ENCODE measurements around the gene CWC27. TPM values are rescaled to one million over a fixed set of nuclear protein-coding genes. Genes with fewer than 3 reads are reported as not detected.
"Not testable (repeated sequence)": the region's sequence is repeated elsewhere in the genome, so short reads cannot be mapped to it uniquely, and the experiment has no call there.

Gene CWC27
- total and polyA plus RNA-seq, 5 donors = 19.9 to 30.2 (median 23.2) TPM

GRCh38 chr5:64818245-64818644 lies 49.5 kb downstream of the CWC27 start:
- no peak for DNase-seq
- Histone ChIP-seq H3K4me1 (ENCODE audit: control insufficient read depth, insufficient read depth, low read length) (no peaks in the 10 kb centered on the region), H3K9me3 (ENCODE audit: control insufficient read depth, low read length) (no peaks in the 10 kb centered on the region), H3K4me3 (ENCODE audit: low read length) (no peak overlapping the region), H3K27me3 (ENCODE audit: control insufficient read depth, insufficient read depth) (no peaks in the 10 kb centered on the region), H3K27ac (ENCODE audit: low read length) (no peak overlapping the region)
- WGBS = 36% methylated on average over 3 of the region's 3 CpGs
- no peak for ATAC-seq
- intact Hi-C loops (cut with DNase I) = loop anchor here in 2 of 4 donors (5.0 to 10.0 kb wide), 2 partner anchors 664 to 667 kb away; partner anchors contain the start of gene ADAMTS6 (in 2 of the 2)

GRCh38 chr5:64819345-64819744 lies 50.6 kb downstream of the CWC27 start:
- 92% methylated on average over 4 of the region's 4 CpGs for WGBS
- intact Hi-C loops (cut with DNase I) = loop anchor here in 2 of 4 donors (5.0 to 10.0 kb wide), 2 partner anchors 663 to 665 kb away; partner anchors contain the start of gene ADAMTS6 (in 2 of the 2)
- not testable (repeated sequence) for H3K9me3 ChIP-seq (ENCODE audit: control insufficient read depth, low read length); DNase-seq; H3K27me3 ChIP-seq (ENCODE audit: control insufficient read depth, insufficient read depth); ATAC-seq; H3K4me1 ChIP-seq (ENCODE audit: control insufficient read depth, insufficient read depth, low read length); H3K4me3 ChIP-seq (ENCODE audit: low read length); H3K27ac ChIP-seq (ENCODE audit: low read length)

GRCh38 chr5:64822320-64822719 lies 53.6 kb downstream of the CWC27 start:
- intact Hi-C loops (cut with DNase I) = no loop called here

GRCh38 chr5:64826541-64826940 lies 57.8 kb downstream of the CWC27 start:
- no peak for DNase-seq
- no peak for ATAC-seq
- intact Hi-C loops (cut with DNase I) = no loop called here
- H3K9me3 ChIP-seq (ENCODE audit: control insufficient read depth, low read length) = no peaks in the 10 kb centered on the region
- H3K27ac ChIP-seq (ENCODE audit: low read length) = no peak overlapping the region
- H3K4me1 ChIP-seq (ENCODE audit: control insufficient read depth, insufficient read depth, low read length) = no peaks in the 10 kb centered on the region
- 66% methylated on average over 1 of the region's 1 CpG for WGBS
- H3K27me3 ChIP-seq (ENCODE audit: control insufficient read depth, insufficient read depth) = no peaks in the 10 kb centered on the region
- H3K4me3 ChIP-seq (ENCODE audit: low read length) = no peak overlapping the region

More at GRCh38 chr5:64822320-64822719, 53.6 kb downstream of the CWC27 start:
- H3K9me3 ChIP-seq (ENCODE audit: control insufficient read depth, low read length) = no peaks in the 10 kb centered on the region
- H3K4me1 ChIP-seq (ENCODE audit: control insufficient read depth, insufficient read depth, low read length) = no peaks in the 10 kb centered on the region
- peak in 1 of 2 donors; percentile 68 for ATAC-seq
- H3K27ac ChIP-seq (ENCODE audit: low read length) = no peak overlapping the region
- H3K27me3 ChIP-seq (ENCODE audit: control insufficient read depth, insufficient read depth) = no peaks in the 10 kb centered on the region
- H3K4me3 ChIP-seq (ENCODE audit: low read length) = no peak overlapping the region
- DNase-seq = no peak

GRCh38 chr5:64827703-64828102 lies 59.0 kb downstream of the CWC27 start:
- H3K4me3 ChIP-seq (ENCODE audit: low read length) = no peak overlapping the region
- intact Hi-C loops (cut with DNase I) = no loop called here
- ATAC-seq (no peak), DNase-seq (no peak)
- no peaks in the 10 kb centered on the region for H3K9me3 ChIP-seq (ENCODE audit: control insufficient read depth, low read length)
- no peaks in the 10 kb centered on the region for H3K27me3 ChIP-seq (ENCODE audit: control insufficient read depth, insufficient read depth)
- WGBS = 89% methylated on average over 4 of the region's 4 CpGs
- no peaks in the 10 kb centered on the region for H3K4me1 ChIP-seq (ENCODE audit: control insufficient read depth, insufficient read depth, low read length)
- H3K27ac ChIP-seq (ENCODE audit: low read length) = no peak overlapping the region

- H3K4me1 ChIP-seq (ENCODE audit: control insufficient read depth, insufficient read depth, low read length); H3K27me3 ChIP-seq (ENCODE audit: control insufficient read depth, insufficient read depth); intact Hi-C loops (cut with DNase I); ATAC-seq; DNase-seq; H3K27ac ChIP-seq (ENCODE audit: low read length); H3K4me3 ChIP-seq (ENCODE audit: low read length); H3K9me3 ChIP-seq (ENCODE audit: control insufficient read depth, low read length): not testable (repeated sequence)
Observed at GRCh38 chr5:64830650-64831049, 61.9 kb downstream of the CWC27 start.

GRCh38 chr5:64831996-64832395 lies 63.3 kb downstream of the CWC27 start:
- no peak overlapping the region for H3K4me3 ChIP-seq (ENCODE audit: low read length)
- ATAC-seq (no peak), DNase-seq (no peak)
- WGBS = 99% methylated on average over 1 of the region's 1 CpG
- H3K27ac ChIP-seq (ENCODE audit: low read length) = no peak overlapping the region
- intact Hi-C loops (cut with DNase I) = no loop called here
- no peaks in the 10 kb centered on the region for H3K4me1 ChIP-seq (ENCODE audit: control insufficient read depth, insufficient read depth, low read length)
- H3K9me3 ChIP-seq (ENCODE audit: control insufficient read depth, low read length) = no peaks in the 10 kb centered on the region
- H3K27me3 ChIP-seq (ENCODE audit: control insufficient read depth, insufficient read depth) = no peaks in the 10 kb centered on the region

- DNase-seq = no peak
- Histone ChIP-seq H3K4me3 (ENCODE audit: low read length) (no peak overlapping the region), H3K27ac (ENCODE audit: low read length) (no peak overlapping the region), H3K9me3 (ENCODE audit: control insufficient read depth, low read length) (no peaks in the 10 kb centered on the region), H3K27me3 (ENCODE audit: control insufficient read depth, insufficient read depth) (no peaks in the 10 kb centered on the region), H3K4me1 (ENCODE audit: control insufficient read depth, insufficient read depth, low read length) (no peaks in the 10 kb centered on the region)
- intact Hi-C loops (cut with DNase I) = no loop called here
- no peak for ATAC-seq
- WGBS = 97% methylated on average over 2 of the region's 2 CpGs
Observed at GRCh38 chr5:64834037-64834436, 65.3 kb downstream of the CWC27 start.

- Histone ChIP-seq H3K27me3 (ENCODE audit: control insufficient read depth, insufficient read depth) (no peaks in the 10 kb centered on the region), H3K4me1 (ENCODE audit: control insufficient read depth, insufficient read depth, low read length) (no peaks in the 10 kb centered on the region), H3K4me3 (ENCODE audit: low read length) (no peak overlapping the region), H3K27ac (ENCODE audit: low read length) (no peak overlapping the region), H3K9me3 (ENCODE audit: control insufficient read depth, low read length) (no peaks in the 10 kb centered on the region)
- intact Hi-C loops (cut with DNase I) = no loop called here
- no peak for DNase-seq
- ATAC-seq = peak in 1 of 2 donors; percentile 25
- WGBS = 69% methylated on average over 1 of the region's 1 CpG
Observed at GRCh38 chr5:64834611-64835010, 65.9 kb downstream of the CWC27 start.

GRCh38 chr5:64835266-64835665 lies 66.5 kb downstream of the CWC27 start:
- H3K9me3 ChIP-seq (ENCODE audit: control insufficient read depth, low read length) = no peaks in the 10 kb centered on the region
- WGBS = 76% methylated on average over 1 of the region's 1 CpG
- H3K4me1 ChIP-seq (ENCODE audit: control insufficient read depth, insufficient read depth, low read length) = no peaks in the 10 kb centered on the region
- no peak overlapping the region for H3K27ac ChIP-seq (ENCODE audit: low read length)
- intact Hi-C loops (cut with DNase I) = no loop called here
- H3K27me3 ChIP-seq (ENCODE audit: control insufficient read depth, insufficient read depth) = no peaks in the 10 kb centered on the region
- no peak overlapping the region for H3K4me3 ChIP-seq (ENCODE audit: low read length)
- peak in 1 of 2 donors; percentile 32 for ATAC-seq
- no peak for DNase-seq

GRCh38 chr5:64836190-64836755 lies 67.5 kb downstream of the CWC27 start:
- DNase-seq = no peak
- Histone ChIP-seq H3K4me1 (ENCODE audit: control insufficient read depth, insufficient read depth, low read length) (no peaks in the 10 kb centered on the region), H3K9me3 (ENCODE audit: control insufficient read depth, low read length) (no peaks in the 10 kb centered on the region), H3K27ac (ENCODE audit: low read length) (no peak overlapping the region), H3K4me3 (ENCODE audit: low read length) (no peak overlapping the region), H3K27me3 (ENCODE audit: control insufficient read depth, insufficient read depth) (no peaks in the 10 kb centered on the region)
- intact Hi-C loops (cut with DNase I) = no loop called here
- ATAC-seq = peak; percentile 33 to 85

GRCh38 chr5:64836786-64837185 lies 68.1 kb downstream of the CWC27 start:
- Histone ChIP-seq H3K9me3 (ENCODE audit: control insufficient read depth, low read length) (no peaks in the 10 kb centered on the region), H3K27me3 (ENCODE audit: control insufficient read depth, insufficient read depth) (no peaks in the 10 kb centered on the region), H3K4me1 (ENCODE audit: control insufficient read depth, insufficient read depth, low read length) (no peaks in the 10 kb centered on the region), H3K4me3 (ENCODE audit: low read length) (no peak overlapping the region), H3K27ac (ENCODE audit: low read length) (no peak overlapping the region)
- DNase-seq = no peak
- no peak for ATAC-seq
- intact Hi-C loops (cut with DNase I) = no loop called here
- WGBS = 83% methylated on average over 4 of the region's 4 CpGs
